ENCODE measurements around the gene AVPR1B. TPM values are rescaled to one million over a fixed set of nuclear protein-coding genes. Genes with fewer than 3 reads are reported as not detected.

The AVPR1B gene
- total RNA-seq, 1 experiment from 2014 or later, result not detected

GRCh38 chr1:206120406-206120805, 3.2 kb upstream of the AVPR1B start:
- Histone ChIP-seq H3K4me1 (no peaks in the 10 kb centered on the region), H3K4me3 (ENCODE audit: low read depth, low read length) (no peak overlapping the region), H3K36me3 (ENCODE audit: control insufficient read depth, insufficient read depth, low read length) (no peaks in the 10 kb centered on the region), H3K9me3 (peaks cover 19% of the 10 kb centered on the region), H3K27me3 (replicated peaks; ENCODE audit: control insufficient read depth, insufficient read depth, low read length) (no peaks in the 10 kb centered on the region)
- Mint-ChIP-seq H3K4me3 (ENCODE audit: unreplicated experiment) (no peak overlapping the region), H3K36me3 (ENCODE audit: insufficient read depth, unreplicated experiment) (no peaks in the 10 kb centered on the region), H3K4me1 (ENCODE audit: low read depth, unreplicated experiment) (peaks cover 13% of the 10 kb centered on the region), H3K27me3 (ENCODE audit: insufficient read depth, unreplicated experiment) (peaks cover 29% of the 10 kb centered on the region), H3K27ac (ENCODE audit: unreplicated experiment) (no peak overlapping the region), H3K9me3 (ENCODE audit: unreplicated experiment) (peaks cover 24% of the 10 kb centered on the region)
- no peak for DNase-seq
- intact Hi-C loops (cut with micrococcal nuclease; ENCODE audit: unreplicated experiment), result no loop called here
- POLR2A ChIA-PET, result no interaction called here
- CTCF ChIA-PET, result no interaction called here
- no TSS peak for BruUV-seq (replicated peaks)
- TF ChIP-seq, protein P1, sequence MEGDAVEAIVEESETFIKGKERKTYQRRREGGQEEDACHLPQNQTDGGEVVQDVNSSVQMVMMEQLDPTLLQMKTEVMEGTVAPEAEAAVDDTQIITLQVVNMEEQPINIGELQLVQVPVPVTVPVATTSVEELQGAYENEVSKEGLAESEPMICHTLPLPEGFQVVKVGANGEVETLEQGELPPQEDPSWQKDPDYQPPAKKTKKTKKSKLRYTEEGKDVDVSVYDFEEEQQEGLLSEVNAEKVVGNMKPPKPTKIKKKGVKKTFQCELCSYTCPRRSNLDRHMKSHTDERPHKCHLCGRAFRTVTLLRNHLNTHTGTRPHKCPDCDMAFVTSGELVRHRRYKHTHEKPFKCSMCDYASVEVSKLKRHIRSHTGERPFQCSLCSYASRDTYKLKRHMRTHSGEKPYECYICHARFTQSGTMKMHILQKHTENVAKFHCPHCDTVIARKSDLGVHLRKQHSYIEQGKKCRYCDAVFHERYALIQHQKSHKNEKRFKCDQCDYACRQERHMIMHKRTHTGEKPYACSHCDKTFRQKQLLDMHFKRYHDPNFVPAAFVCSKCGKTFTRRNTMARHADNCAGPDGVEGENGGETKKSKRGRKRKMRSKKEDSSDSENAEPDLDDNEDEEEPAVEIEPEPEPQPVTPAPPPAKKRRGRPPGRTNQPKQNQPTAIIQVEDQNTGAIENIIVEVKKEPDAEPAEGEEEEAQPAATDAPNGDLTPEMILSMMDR (IDR thresholded peaks at IDR 0.05; ENCODE audit: insufficient read depth in 1 of 2, low read depth in 1 of 2, low read length in 1 of 2, severe bottlenecking in 1 of 2, unreplicated experiment in 1 of 2), result no peak

- Histone ChIP-seq H3K9me3 (peaks cover 18% of the 10 kb centered on the region), H3K36me3 (ENCODE audit: control insufficient read depth, insufficient read depth, low read length) (no peaks in the 10 kb centered on the region), H3K4me3 (ENCODE audit: low read depth, low read length) (peak overlapping the region; percentile 30; the same call in 1 of the 2 replicates), H3K27me3 (replicated peaks; ENCODE audit: control insufficient read depth, insufficient read depth, low read length) (no peaks in the 10 kb centered on the region), H3K4me1 (no peaks in the 10 kb centered on the region)
- Mint-ChIP-seq H3K4me3 (ENCODE audit: unreplicated experiment) (peak overlapping the region; percentile 68), H3K27ac (ENCODE audit: unreplicated experiment) (no peak overlapping the region), H3K9me3 (ENCODE audit: unreplicated experiment) (peaks cover 20% of the 10 kb centered on the region), H3K27me3 (ENCODE audit: insufficient read depth, unreplicated experiment) (peaks cover 22% of the 10 kb centered on the region), H3K36me3 (ENCODE audit: insufficient read depth, unreplicated experiment) (no peaks in the 10 kb centered on the region), H3K4me1 (ENCODE audit: low read depth, unreplicated experiment) (peaks cover 13% of the 10 kb centered on the region)
- TF ChIP-seq, protein P1 (IDR thresholded peaks at IDR 0.05; ENCODE audit: insufficient read depth in 1 of 2, low read depth in 1 of 2, low read length in 1 of 2, severe bottlenecking in 1 of 2, unreplicated experiment in 1 of 2), result no peak
- intact Hi-C loops (cut with micrococcal nuclease; ENCODE audit: unreplicated experiment), result no loop called here
- no TSS peak for BruUV-seq (replicated peaks)
- POLR2A ChIA-PET, result no interaction called here
- CTCF ChIA-PET, result interaction anchor here (1.0 to 1.3 kb wide), 3 partner anchors 11 to 139 kb away, joined by 3 to 4 read pairs (median 3); no protein-coding TSS in a partner anchor
- no peak for DNase-seq
These were observed 376 bp downstream of the AVPR1B start for GRCh38 chr1:206116873-206117150.

GRCh38 chr1:206116191-206116872, 856 bp downstream of the AVPR1B start:
- TF ChIP-seq, protein P1 (IDR thresholded peaks at IDR 0.05; ENCODE audit: insufficient read depth in 1 of 2, low read depth in 1 of 2, low read length in 1 of 2, severe bottlenecking in 1 of 2, unreplicated experiment in 1 of 2), result no peak
- peaks cover 15% of the 10 kb centered on the region for H3K9me3 Mint-ChIP-seq (ENCODE audit: unreplicated experiment)
- H3K27me3 ChIP-seq (replicated peaks; ENCODE audit: control insufficient read depth, insufficient read depth, low read length), result no peaks in the 10 kb centered on the region
- peak overlapping the region; percentile 68 for H3K4me3 Mint-ChIP-seq (ENCODE audit: unreplicated experiment)
- no peak overlapping the region for H3K4me3 ChIP-seq (ENCODE audit: low read depth, low read length)
- H3K4me1 Mint-ChIP-seq (ENCODE audit: low read depth, unreplicated experiment), result peaks cover 13% of the 10 kb centered on the region
- H3K4me1 ChIP-seq, result no peaks in the 10 kb centered on the region
- peaks cover 22% of the 10 kb centered on the region for H3K27me3 Mint-ChIP-seq (ENCODE audit: insufficient read depth, unreplicated experiment)
- intact Hi-C loops (cut with micrococcal nuclease; ENCODE audit: unreplicated experiment), result no loop called here
- H3K27ac Mint-ChIP-seq (ENCODE audit: unreplicated experiment), result no peak overlapping the region
- BruUV-seq (replicated peaks), result no TSS peak
- POLR2A ChIA-PET, result no interaction called here
- no peak for DNase-seq
- CTCF ChIA-PET, result no interaction called here
- H3K36me3 Mint-ChIP-seq (ENCODE audit: insufficient read depth, unreplicated experiment), result no peaks in the 10 kb centered on the region
- peaks cover 13% of the 10 kb centered on the region for H3K9me3 ChIP-seq
- no peaks in the 10 kb centered on the region for H3K36me3 ChIP-seq (ENCODE audit: control insufficient read depth, insufficient read depth, low read length)

Data from Caco-2 (cell line).